ENCODE measurements around the gene NCAPD2.
A peak's percentile ranks its signal among the peaks of the same experiment; 100 is the strongest.

- no peak for TF ChIP-seq CTCF (IDR thresholded peaks at IDR 0.05)
- peak; percentile 63 to 98 for TF ChIP-seq EP300 (IDR thresholded peaks at IDR 0.05)
Measured at GRCh38 chr12:6492838-6493496, 935 bp upstream of the NCAPD2 start, which contains the start of gene MRPL51.
